ENCODE results near the gene FCRLA. TPM values are rescaled to one million over a fixed set of nuclear protein-coding genes. Genes with fewer than 3 reads are reported as not detected.

FCRLA gene
- total and polyA plus RNA-seq, 2 experiments from 2014 or later: 6.8 to 8.4 TPM

DNA sequence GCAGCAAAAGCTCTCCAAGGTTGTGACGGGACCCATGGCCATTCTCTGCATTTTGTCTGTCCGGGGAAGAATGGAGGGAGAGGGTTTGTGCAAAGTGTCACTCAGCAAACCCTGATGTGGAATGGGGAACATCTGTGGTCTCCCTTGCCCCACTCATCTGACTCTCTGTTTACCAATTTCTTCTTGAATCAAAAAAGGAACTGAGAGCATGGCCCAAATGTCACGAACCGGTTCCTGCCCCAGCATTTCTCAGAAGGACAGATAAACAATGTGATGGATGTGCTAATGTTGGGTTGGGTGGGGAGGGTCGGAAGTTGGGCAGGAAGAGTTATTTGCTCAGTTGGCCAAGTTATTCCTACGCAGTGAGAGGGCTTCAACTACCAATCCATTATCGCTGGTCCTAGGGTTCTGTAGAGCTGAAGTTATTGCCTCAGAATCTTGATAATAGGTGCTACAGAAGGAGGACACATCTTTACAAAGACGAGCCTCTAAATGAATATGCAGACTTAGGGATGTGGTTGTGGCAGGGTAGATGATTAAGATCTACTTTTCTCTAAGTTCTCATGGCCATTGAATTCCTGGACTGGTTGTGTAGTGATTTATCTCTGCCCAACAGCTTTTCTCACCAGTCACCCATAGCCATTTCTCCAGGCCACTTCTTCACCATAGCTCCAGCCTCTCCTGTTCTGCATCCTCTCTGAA, 33.0 kb downstream of the FCRLA start:
- no peaks in the 10 kb centered on the region for H3K9me3 ChIP-seq (ENCODE audit: low read depth)
- in situ Hi-C loops (cut with MboI): loop anchor here (10.0 kb wide), 1 partner anchor 255 kb away; no protein-coding TSS in a partner anchor
- 0 out of 2 replicates have a peak, but pooled peaks cover 12% of the 10 kb centered on the region for H3F3A ChIP-seq (ENCODE audit: insufficient read depth)
- H3K27ac ChIP-seq: no peak overlapping the region
- H3K9me2 ChIP-seq (ENCODE audit: insufficient read depth): no peaks in the 10 kb centered on the region
- WGBS, 2 experiments (ENCODE audit: low coverage in 1 of 2, low lambda C conversion rate in 2 of 2, missing lambda C conversion rate in 2 of 2): 69 to 72% methylated on average over 8 of the region's 8 CpGs
- no peaks in the 10 kb centered on the region for H3K36me3 ChIP-seq (ENCODE audit: low read depth)
- no peak for DNase-seq
- no peak overlapping the region for H3K4me2 ChIP-seq (ENCODE audit: unreplicated experiment)
- H2AFZ ChIP-seq: no peak overlapping the region
- H3K27me3 ChIP-seq (replicated peaks; ENCODE audit: insufficient read depth): no peaks in the 10 kb centered on the region
- H3K9ac ChIP-seq: no peak overlapping the region
- TF ChIP-seq EZH2 (IDR thresholded peaks at IDR 0.05; ENCODE audit: insufficient read depth, poor library complexity, severe bottlenecking) (no peak), EZH2phosphoT487 (IDR thresholded peaks at IDR 0.05; ENCODE audit: insufficient read depth, low read depth) (no peak)
- H3K4me1 ChIP-seq (ENCODE audit: insufficient read depth): peaks cover 40% of the 10 kb centered on the region
- H3K4me3 ChIP-seq: no peak overlapping the region
- no peaks in the 10 kb centered on the region for H4K20me1 ChIP-seq (ENCODE audit: insufficient read depth)
- no peaks in the 10 kb centered on the region for H3K79me2 ChIP-seq (ENCODE audit: insufficient read depth)

- in situ Hi-C loops (cut with MboI): loop anchor here (10.0 kb wide), 1 partner anchor 256 kb away; no protein-coding TSS in a partner anchor
- H3K79me2 ChIP-seq (ENCODE audit: insufficient read depth): no peaks in the 10 kb centered on the region
- no peak overlapping the region for H3K9ac ChIP-seq
- no peak overlapping the region for H2AFZ ChIP-seq
- no peaks in the 10 kb centered on the region for H3K36me3 ChIP-seq (ENCODE audit: low read depth)
- H3K4me3 ChIP-seq: no peak overlapping the region
- no peak overlapping the region for H3K4me2 ChIP-seq (ENCODE audit: unreplicated experiment)
- no peaks in the 10 kb centered on the region for H3K9me3 ChIP-seq (ENCODE audit: low read depth)
- H3K27me3 ChIP-seq (replicated peaks; ENCODE audit: insufficient read depth): no peaks in the 10 kb centered on the region
- peaks cover 39% of the 10 kb centered on the region for H3K4me1 ChIP-seq (ENCODE audit: insufficient read depth)
- no peak for TF ChIP-seq EZH2phosphoT487 (IDR thresholded peaks at IDR 0.05; ENCODE audit: insufficient read depth, low read depth)
- TF ChIP-seq EZH2 (IDR thresholded peaks at IDR 0.05; ENCODE audit: insufficient read depth, poor library complexity, severe bottlenecking): no peak
- no peak overlapping the region for H3K27ac ChIP-seq
- DNase-seq: no peak
- 74 to 75% methylated on average over 6 of the region's 6 CpGs for WGBS, 2 experiments (ENCODE audit: low coverage in 1 of 2, low lambda C conversion rate in 2 of 2, missing lambda C conversion rate in 2 of 2)
- H4K20me1 ChIP-seq (ENCODE audit: insufficient read depth): no peaks in the 10 kb centered on the region
- H3F3A ChIP-seq (ENCODE audit: insufficient read depth): 0 out of 2 replicates have a peak, but pooled peaks cover 9% of the 10 kb centered on the region
- H3K9me2 ChIP-seq (ENCODE audit: insufficient read depth): no peaks in the 10 kb centered on the region
Measured at GRCh38 chr1:161740921-161741320, 33.9 kb downstream of the FCRLA start.

DNA sequence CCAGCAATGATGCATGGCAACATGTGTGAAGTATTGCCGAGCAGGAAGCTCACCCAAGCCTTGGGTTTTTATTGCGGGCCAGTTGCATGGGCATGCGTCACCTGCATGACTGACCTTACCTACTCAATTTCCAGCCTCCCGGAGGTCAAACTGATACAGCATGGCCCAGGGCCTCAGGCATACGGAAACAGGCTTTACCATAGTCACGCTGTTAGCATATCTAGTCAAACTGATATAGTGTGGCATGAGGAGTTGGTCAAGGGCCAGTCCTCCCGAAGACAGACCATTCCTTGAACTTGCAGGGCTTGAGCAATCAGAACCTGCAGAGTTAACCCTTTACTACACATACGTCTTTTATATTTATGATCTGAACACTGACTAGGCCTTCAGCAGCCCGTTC, 36.2 kb downstream of the FCRLA start:
- TF ChIP-seq EZH2 (IDR thresholded peaks at IDR 0.05; ENCODE audit: insufficient read depth, poor library complexity, severe bottlenecking): no peak
- no peak for TF ChIP-seq EZH2phosphoT487 (IDR thresholded peaks at IDR 0.05; ENCODE audit: insufficient read depth, low read depth)
- peaks cover 17% of the 10 kb centered on the region for H3K4me1 ChIP-seq (ENCODE audit: insufficient read depth)
- H3K9ac ChIP-seq: peak overlapping the region; percentile 61; the same call in 1 of the 2 replicates
- H4K20me1 ChIP-seq (ENCODE audit: insufficient read depth): no peaks in the 10 kb centered on the region
- H3K4me3 ChIP-seq: no peak overlapping the region
- WGBS, 2 experiments (ENCODE audit: low coverage in 1 of 2, low lambda C conversion rate in 2 of 2, missing lambda C conversion rate in 2 of 2): 76 to 79% methylated on average over 9 of the region's 9 CpGs
- no peaks in the 10 kb centered on the region for H3K9me3 ChIP-seq (ENCODE audit: low read depth)
- no peak for DNase-seq
- no peaks in the 10 kb centered on the region for H3K9me2 ChIP-seq (ENCODE audit: insufficient read depth)
- no peak overlapping the region for H3K4me2 ChIP-seq (ENCODE audit: unreplicated experiment)
- H2AFZ ChIP-seq: no peak overlapping the region
- H3F3A ChIP-seq (ENCODE audit: insufficient read depth): no peaks in the 10 kb centered on the region
- no peak overlapping the region for H3K27ac ChIP-seq
- H3K27me3 ChIP-seq (replicated peaks; ENCODE audit: insufficient read depth): no peaks in the 10 kb centered on the region
- in situ Hi-C loops (cut with MboI): loop anchor here (10.0 kb wide), 1 partner anchor 258 kb away; no protein-coding TSS in a partner anchor
- H3K36me3 ChIP-seq (ENCODE audit: low read depth): no peaks in the 10 kb centered on the region
- no peaks in the 10 kb centered on the region for H3K79me2 ChIP-seq (ENCODE audit: insufficient read depth)

DNA sequence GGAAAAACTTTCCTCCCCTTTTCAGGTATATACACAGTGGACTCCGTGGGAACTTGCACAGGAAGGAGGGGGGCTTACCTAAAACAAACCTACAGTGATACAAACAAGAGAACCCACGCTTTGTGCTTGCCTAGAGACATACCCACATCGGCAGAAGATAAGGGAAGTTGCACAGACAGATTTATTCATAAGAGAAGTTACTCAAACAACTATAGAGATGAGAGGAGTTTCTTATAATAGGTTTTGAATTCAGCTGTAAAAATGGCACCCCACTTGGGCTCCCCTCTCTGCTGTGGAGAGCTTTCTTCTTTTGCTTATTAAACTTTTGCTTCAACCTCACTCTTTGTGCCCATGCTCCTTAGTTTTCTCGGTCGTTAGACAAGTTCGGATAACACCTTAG, 40.8 kb downstream of the FCRLA start:
- H4K20me1 ChIP-seq (ENCODE audit: insufficient read depth): no peaks in the 10 kb centered on the region
- H3F3A ChIP-seq (ENCODE audit: insufficient read depth): no peaks in the 10 kb centered on the region
- DNase-seq: no peak
- peaks cover 18% of the 10 kb centered on the region for H3K36me3 ChIP-seq (ENCODE audit: low read depth)
- no peak overlapping the region for H3K9ac ChIP-seq
- in situ Hi-C loops (cut with MboI): loop anchor here (10.0 kb wide), 1 partner anchor 263 kb away; no protein-coding TSS in a partner anchor
- H3K9me3 ChIP-seq (ENCODE audit: low read depth): no peaks in the 10 kb centered on the region
- peaks cover 31% of the 10 kb centered on the region for H3K4me1 ChIP-seq (ENCODE audit: insufficient read depth)
- no peak overlapping the region for H3K4me3 ChIP-seq
- H2AFZ ChIP-seq: no peak overlapping the region
- H3K27me3 ChIP-seq (replicated peaks; ENCODE audit: insufficient read depth): no peaks in the 10 kb centered on the region
- 77% methylated on average over 6 of the region's 6 CpGs for WGBS, 2 experiments (ENCODE audit: low coverage in 1 of 2, low lambda C conversion rate in 2 of 2, missing lambda C conversion rate in 2 of 2)
- H3K9me2 ChIP-seq (ENCODE audit: insufficient read depth): no peaks in the 10 kb centered on the region
- H3K79me2 ChIP-seq (ENCODE audit: insufficient read depth): peaks cover 27% of the 10 kb centered on the region
- no peak overlapping the region for H3K27ac ChIP-seq
- no peak overlapping the region for H3K4me2 ChIP-seq (ENCODE audit: unreplicated experiment)
- TF ChIP-seq EZH2phosphoT487 (IDR thresholded peaks at IDR 0.05; ENCODE audit: insufficient read depth, low read depth) (no peak), EZH2 (IDR thresholded peaks at IDR 0.05; ENCODE audit: insufficient read depth, poor library complexity, severe bottlenecking) (no peak)

Measured in GM23248 (cell line).